Mucosa of gallbladder (tissue), 1 donor: ENCODE measurements around the gene CARF. TPM values are rescaled to one million over a fixed set of nuclear protein-coding genes. Genes with fewer than 3 reads are reported as not detected.

Source experiments
- DNase-seq: peaks from one replicate; pipeline ENCODE4 v3.0.0-alpha.2; 2020; ENCODE audit warnings: low spot score
- total RNA-seq: library from RNA; stranded (reverse); gene quantifications from one replicate; pipeline ENCODE4 v1.2.1, GENCODE V29; 2021
- donor health status: DM: no; HTN: no; CAD: no.

CARF gene
- total RNA-seq, 1 donor from 2014 or later, result 9.6 TPM

GRCh38 chr2:203018181-203018580 is 106.1 kb downstream of the CARF start:
- no peak for DNase-seq

- DNase-seq, result no peak
Measured at GRCh38 chr2:203019142-203019541, 107.1 kb downstream of the CARF start.

- no peak for DNase-seq
Measured at GRCh38 chr2:203021991-203022390, 109.9 kb downstream of the CARF start.

GRCh38 chr2:203022751-203023150 is 110.7 kb downstream of the CARF start:
- no peak for DNase-seq

- no peak for DNase-seq
Measured at GRCh38 chr2:203025592-203025991, 113.5 kb downstream of the CARF start.

GRCh38 chr2:203030545-203030944 is 118.5 kb downstream of the CARF start:
- DNase-seq, result no peak

GRCh38 chr2:203030991-203031390 is 118.9 kb downstream of the CARF start:
- no peak for DNase-seq

GRCh38 chr2:203033395-203033794 is 121.3 kb downstream of the CARF start:
- DNase-seq, result no peak

- no peak for DNase-seq
Measured at GRCh38 chr2:203035879-203036470, 123.9 kb downstream of the CARF start.

Other genes with a start within 250 kb of the CARF start
- gene ICA1L, start 40.5 kb upstream of the CARF start, total RNA-seq, result 8.9 TPM
- gene WDR12, start 602 bp upstream of the CARF start, total RNA-seq, result 24.4 TPM
- 56.3 TPM for gene NBEAL1, start 102.6 kb downstream of the CARF start, total RNA-seq